K562 (cell line): Measurements from ENCODE around the gene PIKFYVE. TPM values are rescaled to one million over a fixed set of nuclear protein-coding genes. Genes with fewer than 3 reads are reported as not detected.

Source experiments
- ATF7 ChIP-seq: fragments of 450-650 bp; IDR thresholded peaks from 2 replicates; pipeline ENCODE4 v1.7.1; 2014; ENCODE audit warnings: mild to moderate bottlenecking, moderate library complexity
- BRF1 ChIP-seq: IDR thresholded peaks from 3 replicates; pipeline ENCODE4 v1.6.1; 2011; ENCODE audit warnings: borderline replicate concordance, mild to moderate bottlenecking; ENCODE audit not compliant: insufficient read length; ENCODE audit errors: extremely low read depth
- CREBBP ChIP-seq: IDR thresholded peaks from one replicate; pipeline ENCODE4 v1.6.1; 2012; ENCODE audit warnings: low read depth, mild to moderate bottlenecking, control low read depth, inconsistent platforms, low read length
- GTF2A2 ChIP-seq: IDR thresholded peaks from 2 replicates; pipeline ENCODE4 v1.6.1; 2016; ENCODE audit warnings: mild to moderate bottlenecking, missing genetic modification characterization, missing compliant biosample characterization
- HOXB6 ChIP-seq: fragments of 250-450 bp; sonication (Bioruptor Pico); IDR thresholded peaks from 2 replicates; pipeline ENCODE4 v1.5.1; 2022; ENCODE audit warnings: mild to moderate bottlenecking, borderline replicate concordance
- JUNB ChIP-seq: fragments of 450-650 bp; formaldehyde crosslinking; conservative IDR thresholded peaks from 2 replicates; pipeline ENCODE4 v1.4.0; 2020; ENCODE audit warnings: mild to moderate bottlenecking
- JUND ChIP-seq, 2 experiments: IDR thresholded peaks; 2 replicates in 1 of 2; 3 replicates in 1 of 2; pipeline ENCODE4 v1.6.1; 2011; ENCODE audit warnings: borderline replicate concordance in 2 of 2, low read depth in 2 of 2, low read length in 2 of 2, improper control_type of control experiment in 1 of 2, missing biosample characterization in 1 of 2, missing genetic modification characterization in 1 of 2, missing genetic modification reagents in 1 of 2
- KAT8 ChIP-seq: fragments of 450-650 bp; IDR thresholded peaks from 2 replicates; pipeline ENCODE4 v1.6.1; 2016; ENCODE audit warnings: low read depth, mild to moderate bottlenecking
- KLF13 ChIP-seq: fragments of 450-650 bp; IDR thresholded peaks from 2 replicates; pipeline ENCODE4 v1.6.1; 2016; ENCODE audit warnings: missing genetic modification characterization, low read depth, mild to moderate bottlenecking, missing compliant biosample characterization, moderate library complexity, borderline replicate concordance
- MEF2A ChIP-seq: IDR thresholded peaks from 2 replicates; pipeline ENCODE4 v1.6.1; 2011; ENCODE audit warnings: low read depth, mild to moderate bottlenecking, low read length, moderate library complexity; ENCODE audit not compliant: control insufficient read depth
- PHF21A ChIP-seq: fragments of 450-650 bp; IDR thresholded peaks from 2 replicates; pipeline ENCODE4 v1.6.1; 2017; ENCODE audit warnings: low read depth, borderline replicate concordance
- RUNX1 ChIP-seq: sonication (generic); IDR thresholded peaks from 2 replicates; pipeline ENCODE4 v1.6.1; 2016; ENCODE audit warnings: antibody characterized with exemption, low read depth
- SIX5 ChIP-seq, 2 experiments: IDR thresholded peaks; 2 replicates each; pipeline ENCODE4 v1.6.1; 2011; ENCODE audit warnings: low read length in 2 of 2, borderline replicate concordance in 1 of 2, low read depth in 1 of 2, mild to moderate bottlenecking in 1 of 2, moderate library complexity in 1 of 2; ENCODE audit not compliant: insufficient read depth in 1 of 2
- SP1 ChIP-seq: sonication (generic); formaldehyde crosslinking; IDR thresholded peaks from 2 replicates; pipeline ENCODE4 v1.8.1; 2022; ENCODE audit warnings: mild to moderate bottlenecking, missing genetic modification reagents
- SREBF1 ChIP-seq: fragments of 150-350 bp; IDR thresholded peaks from 2 replicates; pipeline ENCODE4 v1.6.1; 2014; ENCODE audit warnings: antibody characterized with exemption, low read depth, low read length, borderline replicate concordance
- SRSF7 ChIP-seq: fragments of 200-400 bp; formaldehyde crosslinking; optimal IDR thresholded peaks from 2 replicates; pipeline ENCODE3; 2017; ENCODE audit warnings: mild to moderate bottlenecking, low read depth, low read length
- TBL1XR1 ChIP-seq, 2 experiments: IDR thresholded peaks; 2 replicates each; pipeline ENCODE4 v1.6.1; 2012; ENCODE audit warnings: improper control_type of control experiment in 2 of 2, low read length in 2 of 2, mild to moderate bottlenecking in 1 of 2
- TCF7 ChIP-seq: sonication (generic); IDR thresholded peaks from 2 replicates; pipeline ENCODE4 v1.6.1; 2016; ENCODE audit warnings: antibody characterized with exemption, borderline replicate concordance
- ZKSCAN3 ChIP-seq: fragments of 250-450 bp; sonication (Bioruptor Pico); IDR thresholded peaks from 2 replicates; pipeline ENCODE4 v1.4.0; 2020
- polyA plus RNA-seq, 8 experiments: library from polyadenylated mRNA; depleted of rRNA in 4 of 8; stranded (reverse) in 5 of 8; unstranded in 3 of 8; fragments of >200 nt; fragmentation: Nextera tagmentation in 2 of 8; fragmentation: Illumina TruSeq in 1 of 8; extraction: Ambion mirVana in 2 of 8; extraction: Trizol in 1 of 8; gene quantifications; 2 replicates each; pipeline versions ENCODE4 v1.2.1 to v1.2.3, GENCODE V29; 2011 to 2014; ENCODE audit warnings: inconsistent platforms in 1 of 8, missing spikeins in 1 of 8
- total RNA-seq, 7 experiments: library from RNA; depleted of rRNA in 6 of 7; stranded (reverse); fragments of >200 nt in 6 of 7; fragmentation: Illumina TruSeq in 2 of 7; extraction: Trizol in 2 of 7; gene quantifications; 2 replicates each; pipeline versions ENCODE4 v1.2.1 to v1.2.3, GENCODE V29; 2011 to 2021; ENCODE audit warnings: low replicate concordance in 1 of 7
- TF ChIP-seq, protein P1 (sequence below): fragments of 250-450 bp; sonication (Bioruptor Pico); IDR thresholded peaks from 2 replicates; pipeline ENCODE4 v1.8.0; 2021; ENCODE audit warnings: borderline replicate concordance, mild to moderate bottlenecking, moderate library complexity; ENCODE audit not compliant: poor library complexity, severe bottlenecking
- TF ChIP-seq, protein P2 (sequence below): sonication (generic); formaldehyde crosslinking; IDR thresholded peaks from 2 replicates; pipeline ENCODE4 v1.8.0; 2022; ENCODE audit warnings: mild to moderate bottlenecking, missing genetic modification reagents
- TF ChIP-seq, protein P3 (sequence below): fragments of 450-650 bp; formaldehyde crosslinking; IDR thresholded peaks from 2 replicates; pipeline ENCODE4 v1.4.0; 2022; ENCODE audit warnings: missing genetic modification characterization

Gene PIKFYVE
- total and polyA plus RNA-seq, 9 of the 15 experiments (the other 6 are each of a cell fraction or from before 2014, with no cell fraction given): 3.6 to 25.6 (median 16.7) TPM

GRCh38 chr2:208254118-208254870 lies 11.8 kb upstream of the PIKFYVE start (continued):
- TF ChIP-seq GTF2A2 (tag) (no peak), KLF13 (no peak), TCF7 (no peak), SRSF7 (no peak), ZKSCAN3 (CRISPR knock-in tag) (no peak), JUND (IDR thresholded peaks at IDR 0.05; ENCODE audit: borderline replicate concordance, low read depth, low read length) (peak; percentile 46; the same call in 1 of the 2 replicates), JUND (tag; IDR thresholded peaks at IDR 0.05; ENCODE audit: borderline replicate concordance, low read depth, low read length) (no peak; the same call in 2 of the 3 replicates), MEF2A (0 out of 2 replicates have a peak, but pooled peaks have one; percentile 7), SREBF1 (no peak), RUNX1 (no peak), SP1 (CRISPR knock-in tag) (peak; percentile 64), BRF1 (no peak), KAT8 (no peak), TBL1XR1 (IDR thresholded peaks at IDR 0.05; ENCODE audit: low read length in 2 of 2) (no peak; a peak in 1 of 4 replicates), JUNB (no peak), SIX5 (IDR thresholded peaks at IDR 0.05; ENCODE audit: borderline replicate concordance in 1 of 2, insufficient read depth in 1 of 2, low read depth in 1 of 2, low read length in 2 of 2) (no peak), CREBBP (no peak), HOXB6 (CRISPR knock-in tag) (no peak), ATF7 (peak; percentile 40; the same call in 1 of the 2 replicates), PHF21A (no peak)
- TF ChIP-seq, protein P1, sequence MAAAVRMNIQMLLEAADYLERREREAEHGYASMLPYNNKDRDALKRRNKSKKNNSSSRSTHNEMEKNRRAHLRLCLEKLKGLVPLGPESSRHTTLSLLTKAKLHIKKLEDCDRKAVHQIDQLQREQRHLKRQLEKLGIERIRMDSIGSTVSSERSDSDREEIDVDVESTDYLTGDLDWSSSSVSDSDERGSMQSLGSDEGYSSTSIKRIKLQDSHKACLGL (CRISPR knock-in tag): no peak
- TF ChIP-seq, protein P2, sequence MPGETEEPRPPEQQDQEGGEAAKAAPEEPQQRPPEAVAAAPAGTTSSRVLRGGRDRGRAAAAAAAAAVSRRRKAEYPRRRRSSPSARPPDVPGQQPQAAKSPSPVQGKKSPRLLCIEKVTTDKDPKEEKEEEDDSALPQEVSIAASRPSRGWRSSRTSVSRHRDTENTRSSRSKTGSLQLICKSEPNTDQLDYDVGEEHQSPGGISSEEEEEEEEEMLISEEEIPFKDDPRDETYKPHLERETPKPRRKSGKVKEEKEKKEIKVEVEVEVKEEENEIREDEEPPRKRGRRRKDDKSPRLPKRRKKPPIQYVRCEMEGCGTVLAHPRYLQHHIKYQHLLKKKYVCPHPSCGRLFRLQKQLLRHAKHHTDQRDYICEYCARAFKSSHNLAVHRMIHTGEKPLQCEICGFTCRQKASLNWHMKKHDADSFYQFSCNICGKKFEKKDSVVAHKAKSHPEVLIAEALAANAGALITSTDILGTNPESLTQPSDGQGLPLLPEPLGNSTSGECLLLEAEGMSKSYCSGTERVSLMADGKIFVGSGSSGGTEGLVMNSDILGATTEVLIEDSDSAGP: no peak
- TF ChIP-seq, protein P3, sequence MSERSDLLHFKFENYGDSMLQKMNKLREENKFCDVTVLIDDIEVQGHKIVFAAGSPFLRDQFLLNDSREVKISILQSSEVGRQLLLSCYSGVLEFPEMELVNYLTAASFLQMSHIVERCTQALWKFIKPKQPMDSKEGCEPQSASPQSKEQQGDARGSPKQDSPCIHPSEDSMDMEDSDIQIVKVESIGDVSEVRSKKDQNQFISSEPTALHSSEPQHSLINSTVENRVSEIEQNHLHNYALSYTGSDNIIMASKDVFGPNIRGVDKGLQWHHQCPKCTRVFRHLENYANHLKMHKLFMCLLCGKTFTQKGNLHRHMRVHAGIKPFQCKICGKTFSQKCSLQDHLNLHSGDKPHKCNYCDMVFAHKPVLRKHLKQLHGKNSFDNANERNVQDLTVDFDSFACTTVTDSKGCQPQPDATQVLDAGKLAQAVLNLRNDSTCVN (CRISPR knock-in tag): no peak; the same call in 1 of the 2 replicates
